Skeletal muscle satellite cell (primary cell): ENCODE data around the gene TAS1R3.

ENCODE experiments used
- H3K27me3 ChIP-seq: 2 replicates; pipeline ENCODE4 v1.7.0; 2013; ENCODE audit warnings: low read length; ENCODE audit not compliant: control insufficient read depth, insufficient read depth
- H3K36me3 ChIP-seq: 2 replicates; pipeline ENCODE4 v1.7.0; 2013; ENCODE audit warnings: mild to moderate bottlenecking, control low read depth, low read length; ENCODE audit not compliant: insufficient read depth
- H3K4me1 ChIP-seq: 2 replicates; pipeline ENCODE4 v1.7.0; 2013; ENCODE audit warnings: low read length; ENCODE audit not compliant: control insufficient read depth, insufficient read depth
- H3K4me2 ChIP-seq: 2 replicates; pipeline ENCODE4 v1.7.0; 2013; ENCODE audit warnings: mild to moderate bottlenecking, low read length
- H3K4me3 ChIP-seq: 2 replicates; pipeline ENCODE4 v1.7.0; 2013; ENCODE audit warnings: low read length
- H3K9ac ChIP-seq: 2 replicates; pipeline ENCODE4 v1.7.0; 2013; ENCODE audit warnings: mild to moderate bottlenecking, low read depth, low read length, moderate library complexity
- H3K9me3 ChIP-seq: replicated peaks from 2 replicates; pipeline ENCODE4 v1.7.0; 2013; ENCODE audit warnings: mild to moderate bottlenecking, control low read depth, low read length

Gene TAS1R3

DNA sequence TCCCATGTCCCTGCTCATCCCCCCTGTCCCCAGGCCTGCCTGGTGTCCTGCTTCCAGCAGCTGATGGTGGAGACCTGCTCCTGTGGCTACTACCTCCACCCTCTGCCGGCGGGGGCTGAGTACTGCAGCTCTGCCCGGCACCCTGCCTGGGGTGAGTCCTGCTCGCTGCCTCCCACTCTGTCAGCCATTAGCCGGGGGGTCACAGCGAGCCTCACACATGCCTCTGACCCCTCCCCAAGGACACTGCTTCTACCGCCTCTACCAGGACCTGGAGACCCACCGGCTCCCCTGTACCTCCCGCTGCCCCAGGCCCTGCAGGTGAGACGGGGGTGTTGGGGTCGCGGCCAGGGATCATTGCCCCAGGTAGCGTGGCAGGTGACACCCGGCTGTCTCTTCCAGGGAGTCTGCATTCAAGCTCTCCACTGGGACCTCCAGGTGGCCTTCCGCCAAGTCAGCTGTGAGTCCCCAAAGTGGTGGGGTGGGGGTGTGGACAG, 40.8 kb upstream of the TAS1R3 start:
- peaks cover 15% of the 10 kb centered on the region for H3K4me1 ChIP-seq
- peaks cover 17% of the 10 kb centered on the region for H3K36me3 ChIP-seq
- no peak overlapping the region for H3K9ac ChIP-seq
- H3K4me3 ChIP-seq: no peak overlapping the region
- no peaks in the 10 kb centered on the region for H3K9me3 ChIP-seq
- peaks cover 15% of the 10 kb centered on the region for H3K27me3 ChIP-seq
- no peak overlapping the region for H3K4me2 ChIP-seq

DNA sequence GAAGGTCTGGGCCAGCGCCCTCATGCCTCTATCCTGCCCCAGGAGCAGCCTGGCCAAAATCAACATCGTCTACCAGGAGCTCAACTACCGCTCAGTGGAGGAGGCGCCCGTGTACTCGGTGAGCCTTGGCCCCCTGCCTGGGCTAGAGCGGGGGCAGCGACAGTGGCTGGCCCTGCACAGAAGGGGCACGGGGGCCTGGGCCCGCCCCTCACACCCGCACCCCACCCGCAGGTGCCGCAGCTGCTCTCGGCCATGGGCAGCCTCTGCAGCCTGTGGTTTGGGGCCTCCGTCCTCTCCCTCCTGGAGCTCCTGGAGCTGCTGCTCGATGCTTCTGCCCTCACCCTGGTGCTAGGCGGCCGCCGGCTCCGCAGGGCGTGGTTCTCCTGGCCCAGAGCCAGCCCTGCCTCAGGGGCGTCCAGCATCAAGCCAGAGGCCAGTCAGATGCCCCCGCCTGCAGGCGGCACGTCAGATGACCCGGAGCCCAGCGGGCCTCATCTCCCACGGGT, 40.0 kb upstream of the TAS1R3 start:
- no peaks in the 10 kb centered on the region for H3K9me3 ChIP-seq
- H3K27me3 ChIP-seq: peaks cover 7% of the 10 kb centered on the region
- H3K9ac ChIP-seq: no peak overlapping the region
- peaks cover 15% of the 10 kb centered on the region for H3K4me1 ChIP-seq
- no peak overlapping the region for H3K4me3 ChIP-seq
- H3K4me2 ChIP-seq: no peak overlapping the region
- peaks cover 22% of the 10 kb centered on the region for H3K36me3 ChIP-seq

DNA sequence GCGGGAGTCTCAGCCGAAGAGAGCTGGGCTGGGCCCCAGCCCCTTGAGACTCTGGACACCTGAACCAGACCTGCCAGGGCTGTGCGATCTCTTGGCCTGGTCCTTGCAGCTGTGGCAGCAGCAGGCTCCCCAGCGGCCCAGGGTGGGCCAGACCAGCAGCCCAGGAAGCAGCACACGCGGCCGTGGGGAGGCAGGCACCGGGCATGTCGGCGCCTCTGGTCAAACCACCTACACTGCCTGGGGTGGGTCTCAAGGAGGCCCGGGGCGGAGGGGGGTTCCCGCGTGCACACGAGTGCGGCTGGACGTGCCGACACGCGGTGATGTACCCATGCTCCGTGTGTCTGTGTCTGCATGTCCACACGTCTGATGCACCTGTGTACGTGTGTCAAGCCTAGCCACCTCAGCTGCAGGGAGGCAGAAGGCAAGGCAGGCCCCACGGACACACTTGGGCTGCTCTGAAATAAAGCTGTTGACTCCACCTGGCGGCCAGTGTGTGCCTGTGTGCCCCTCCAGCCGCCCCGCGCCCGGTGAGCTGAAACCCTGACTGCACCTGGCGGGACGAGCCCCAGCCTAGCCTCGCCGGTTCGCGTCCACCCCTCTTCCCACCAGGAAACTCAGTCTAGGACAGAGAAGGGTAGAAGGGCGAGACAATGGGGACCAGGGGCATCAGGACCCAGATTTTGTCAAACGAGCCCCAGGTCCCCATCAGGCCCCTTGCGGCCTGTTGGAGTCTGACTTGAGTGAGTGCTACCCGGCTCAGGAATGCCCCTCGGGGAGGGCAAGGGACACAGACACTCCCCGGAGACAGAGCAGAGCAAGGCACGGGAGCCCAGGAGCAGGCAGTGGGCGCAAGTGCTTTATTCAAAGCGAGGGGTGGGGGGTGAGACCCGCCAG, 39.3 kb upstream of the TAS1R3 start:
- H3K9ac ChIP-seq: no peak overlapping the region
- peaks cover 25% of the 10 kb centered on the region for H3K36me3 ChIP-seq
- peaks cover 4% of the 10 kb centered on the region for H3K27me3 ChIP-seq
- no peak overlapping the region for H3K4me3 ChIP-seq
- H3K4me2 ChIP-seq: no peak overlapping the region
- H3K9me3 ChIP-seq: no peaks in the 10 kb centered on the region
- peaks cover 15% of the 10 kb centered on the region for H3K4me1 ChIP-seq

DNA sequence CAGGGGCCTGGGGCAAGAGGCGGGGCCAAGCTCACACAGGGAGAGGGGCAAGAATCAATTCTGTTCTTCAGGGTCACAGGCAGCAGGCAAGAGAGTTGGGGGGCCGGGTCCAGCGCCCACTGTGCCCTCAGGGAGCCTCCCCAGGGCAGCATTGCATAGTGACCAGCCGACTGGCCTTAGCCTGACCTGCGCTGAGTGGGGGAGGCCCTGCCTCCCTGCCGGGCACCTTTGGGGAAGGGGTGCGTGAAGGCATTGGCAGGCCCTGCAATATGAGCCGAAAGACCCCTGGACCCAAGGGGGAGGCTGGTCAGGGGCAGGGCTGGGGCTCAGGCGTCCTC, 38.7 kb upstream of the TAS1R3 start:
- H3K9ac ChIP-seq: no peak overlapping the region
- H3K4me2 ChIP-seq: no peak overlapping the region
- peaks cover 1% of the 10 kb centered on the region for H3K27me3 ChIP-seq
- peaks cover 15% of the 10 kb centered on the region for H3K4me1 ChIP-seq
- H3K9me3 ChIP-seq: no peaks in the 10 kb centered on the region
- peaks cover 26% of the 10 kb centered on the region for H3K36me3 ChIP-seq
- H3K4me3 ChIP-seq: no peak overlapping the region

DNA sequence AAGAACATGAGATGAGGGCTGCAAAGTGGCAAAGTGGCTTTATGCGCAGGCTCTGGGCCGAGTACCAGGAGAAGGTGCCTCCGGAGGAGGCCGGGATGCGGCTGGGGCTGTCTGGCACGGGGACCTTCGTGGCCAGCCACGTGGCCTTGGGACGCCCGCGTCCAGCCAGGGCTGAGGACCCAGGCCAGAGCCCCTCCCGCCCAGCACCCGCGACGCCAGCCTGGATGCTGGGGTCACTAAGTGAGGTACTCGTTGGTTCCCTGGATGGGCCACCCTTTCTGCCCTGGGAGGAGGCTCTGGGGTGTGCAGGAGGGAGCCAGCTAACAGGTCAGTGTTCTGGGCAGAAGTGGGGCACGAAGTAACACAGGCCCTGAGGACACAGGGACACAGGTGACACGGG, 38.2 kb upstream of the TAS1R3 start:
- no peaks in the 10 kb centered on the region for H3K27me3 ChIP-seq
- no peak overlapping the region for H3K4me2 ChIP-seq
- no peaks in the 10 kb centered on the region for H3K9me3 ChIP-seq
- H3K4me3 ChIP-seq: no peak overlapping the region
- peaks cover 26% of the 10 kb centered on the region for H3K36me3 ChIP-seq
- H3K9ac ChIP-seq: no peak overlapping the region
- H3K4me1 ChIP-seq: peaks cover 15% of the 10 kb centered on the region

DNA sequence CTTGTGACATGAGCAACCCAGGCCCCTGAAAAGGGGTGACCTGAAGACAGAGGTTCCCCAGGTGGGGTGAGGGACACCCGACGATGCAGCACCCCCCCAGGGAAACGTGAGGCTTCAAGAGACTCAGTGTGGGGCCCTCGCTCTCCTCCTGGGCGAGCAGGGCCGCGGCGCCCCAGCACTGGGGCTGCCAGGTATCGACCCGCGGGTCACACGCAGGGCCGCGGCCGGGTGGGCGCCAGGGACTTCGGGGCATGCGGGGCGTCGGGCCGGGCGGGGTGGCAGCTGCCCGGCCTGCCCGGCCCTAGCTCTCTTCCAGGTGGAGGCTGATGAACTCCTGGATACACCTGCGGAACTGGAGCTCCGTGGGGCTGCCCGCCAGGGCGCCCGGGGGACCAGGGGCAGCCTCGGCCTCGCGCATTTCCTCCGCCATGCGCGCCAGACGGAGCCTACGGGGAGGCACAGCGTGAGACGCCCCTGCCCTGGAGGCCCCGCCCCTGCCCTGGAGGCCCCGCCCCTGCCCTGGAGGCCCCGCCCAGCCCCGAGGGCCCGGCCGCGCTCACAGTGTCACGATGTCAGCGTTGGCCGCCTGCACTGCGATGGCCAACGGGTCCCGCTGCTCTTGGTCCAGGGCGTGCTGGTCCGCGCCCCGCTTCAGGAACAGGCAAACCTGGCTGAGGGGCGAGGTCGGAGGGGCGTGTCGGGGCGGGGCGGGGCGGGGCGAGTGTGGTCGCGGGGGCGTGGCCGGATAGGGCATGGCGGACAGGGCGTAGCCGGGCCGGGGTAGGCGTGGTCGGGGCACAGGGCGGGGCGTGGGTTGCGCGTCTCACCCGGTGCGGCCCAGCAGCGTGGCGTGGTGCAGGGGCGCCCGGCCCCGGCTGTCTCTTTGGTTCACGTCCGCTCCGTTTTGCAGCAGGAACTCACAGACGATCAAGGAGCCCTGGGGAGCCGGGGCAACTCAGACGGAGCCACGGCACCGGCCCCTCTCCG, 37.5 kb upstream of the TAS1R3 start:
- Histone ChIP-seq H3K4me2 (no peak overlapping the region), H3K4me1 (peaks cover 15% of the 10 kb centered on the region), H3K9me3 (no peaks in the 10 kb centered on the region), H3K4me3 (no peak overlapping the region), H3K36me3 (peaks cover 26% of the 10 kb centered on the region), H3K9ac (no peak overlapping the region), H3K27me3 (no peaks in the 10 kb centered on the region)

DNA sequence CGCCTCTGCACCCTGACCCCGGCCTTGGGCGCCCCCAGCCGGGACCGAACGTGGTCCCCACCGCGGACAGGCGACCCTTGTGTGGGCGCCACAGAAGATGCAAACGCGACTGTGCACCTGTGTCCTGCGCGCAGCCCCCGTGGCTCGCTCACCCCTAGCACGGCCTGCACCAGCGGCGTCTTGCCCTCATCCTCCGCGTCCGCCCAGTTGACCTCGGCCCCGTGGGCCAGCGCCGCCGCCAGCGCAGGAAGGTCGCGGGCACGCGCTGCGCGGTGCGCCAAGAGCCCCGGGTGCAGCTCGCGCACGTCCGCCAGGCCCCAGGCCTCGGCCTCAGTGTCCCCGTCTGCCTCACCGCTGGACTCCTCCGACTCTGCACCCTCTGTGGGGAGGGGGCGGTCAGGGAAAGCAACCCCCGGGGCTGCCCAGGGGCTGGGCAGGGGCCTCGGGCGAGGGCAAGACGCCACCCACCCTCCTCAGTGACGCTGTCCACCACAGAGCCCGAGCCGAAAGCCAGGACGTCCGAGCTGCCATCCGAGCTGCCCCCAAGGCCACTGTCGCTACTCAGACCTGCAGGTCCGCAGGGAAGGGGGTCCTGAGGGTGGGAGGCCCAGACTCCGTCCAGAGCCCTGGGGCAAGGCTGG, 36.7 kb upstream of the TAS1R3 start:
- H3K4me1 ChIP-seq: peaks cover 15% of the 10 kb centered on the region
- no peaks in the 10 kb centered on the region for H3K27me3 ChIP-seq
- H3K4me2 ChIP-seq: no peak overlapping the region
- H3K9ac ChIP-seq: no peak overlapping the region
- H3K36me3 ChIP-seq: peaks cover 28% of the 10 kb centered on the region
- no peak overlapping the region for H3K4me3 ChIP-seq
- no peaks in the 10 kb centered on the region for H3K9me3 ChIP-seq

DNA sequence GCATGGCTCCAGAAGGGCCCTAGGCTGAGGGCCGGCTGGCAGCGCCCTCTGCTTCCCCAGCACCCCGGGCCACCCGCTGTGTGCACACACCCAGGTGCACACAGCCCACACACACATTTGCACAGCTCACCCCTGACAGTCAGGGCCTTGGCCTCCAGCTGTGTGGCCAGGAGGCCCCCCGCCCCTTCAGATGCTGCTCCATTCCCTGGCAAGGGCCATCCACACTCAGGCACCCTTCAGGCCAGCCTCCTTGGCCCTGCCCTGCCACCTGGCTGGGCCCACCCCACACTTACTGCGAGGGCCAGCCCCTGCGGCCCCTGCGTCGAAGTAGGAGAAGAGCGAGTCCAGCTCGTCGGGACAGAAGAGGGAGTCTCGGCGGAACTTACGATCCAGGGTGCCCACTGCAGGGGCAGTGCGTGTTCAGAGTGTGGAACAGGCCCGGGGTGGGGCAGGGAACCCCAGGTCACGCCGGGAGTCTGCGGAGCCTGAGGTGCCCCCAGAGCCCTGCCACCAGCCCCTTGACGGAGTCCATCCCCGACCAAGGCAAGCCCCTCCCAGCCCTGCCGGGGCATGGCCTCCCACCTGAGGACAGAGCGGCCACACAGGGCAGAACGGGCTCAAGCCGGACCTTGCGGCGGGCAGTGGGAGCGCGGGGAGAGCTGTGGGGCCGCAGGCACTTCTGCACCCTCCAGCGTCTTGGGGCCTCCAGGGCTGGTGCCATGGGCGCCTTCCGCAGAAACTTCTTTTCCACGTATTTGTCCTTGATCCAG, 35.7 kb upstream of the TAS1R3 start:
- peaks cover 13% of the 10 kb centered on the region for H3K4me1 ChIP-seq
- no peak overlapping the region for H3K4me2 ChIP-seq
- no peak overlapping the region for H3K9ac ChIP-seq
- no peaks in the 10 kb centered on the region for H3K9me3 ChIP-seq
- peaks cover 37% of the 10 kb centered on the region for H3K36me3 ChIP-seq
- no peaks in the 10 kb centered on the region for H3K27me3 ChIP-seq
- no peak overlapping the region for H3K4me3 ChIP-seq

DNA sequence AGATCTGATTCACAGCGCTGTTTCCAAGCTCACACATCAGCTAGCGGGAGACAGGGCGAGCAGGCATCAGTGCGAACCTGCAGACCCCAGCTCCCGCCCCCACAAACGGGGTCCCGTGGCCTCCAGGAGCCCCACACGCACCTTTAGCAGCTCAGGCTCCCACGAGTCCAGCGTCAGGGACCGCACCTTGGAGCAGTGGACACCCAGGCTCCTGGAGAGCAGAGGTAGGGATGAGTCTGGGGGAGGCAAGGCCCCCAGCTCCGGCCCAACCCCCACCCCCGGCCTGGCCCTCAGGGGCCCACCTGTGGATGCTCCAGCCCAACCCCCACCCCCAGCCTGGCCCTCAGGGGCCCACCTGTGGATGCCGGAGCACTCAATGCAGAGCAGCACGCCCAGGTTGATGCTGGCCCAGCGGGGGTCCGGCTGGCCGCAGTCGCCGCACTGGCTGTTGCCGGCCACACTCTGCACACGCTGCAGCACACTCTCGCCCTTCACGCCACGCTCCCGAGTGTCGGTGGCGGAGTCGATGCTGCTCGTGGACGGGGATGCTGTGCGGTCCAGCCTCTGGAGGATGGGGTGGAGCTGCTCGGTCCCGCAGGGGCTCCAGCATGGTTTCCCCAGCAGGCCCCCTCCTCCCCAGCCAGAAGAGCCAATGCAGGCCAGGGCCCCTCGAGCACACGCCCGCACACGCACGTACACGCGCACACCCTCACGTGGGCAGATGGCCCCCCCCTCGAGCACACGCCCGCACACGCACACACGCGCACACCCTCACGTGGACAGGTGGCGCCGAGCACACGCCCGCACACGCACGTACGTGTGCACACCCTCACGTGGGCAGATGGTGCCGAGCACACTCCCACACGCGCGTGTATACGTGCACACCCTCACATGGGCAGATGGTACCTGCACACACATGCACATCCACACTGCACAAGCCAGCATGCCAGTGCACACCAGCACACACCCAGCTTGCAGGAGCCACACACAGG, 34.7 kb upstream of the TAS1R3 start:
- Histone ChIP-seq H3K4me1 (peaks cover 4% of the 10 kb centered on the region), H3K9me3 (no peaks in the 10 kb centered on the region), H3K9ac (no peak overlapping the region), H3K4me2 (no peak overlapping the region), H3K27me3 (no peaks in the 10 kb centered on the region), H3K36me3 (peaks cover 39% of the 10 kb centered on the region), H3K4me3 (no peak overlapping the region)
